ENCODE results near the gene GPC1. TPM values are rescaled to one million over a fixed set of nuclear protein-coding genes. Genes with fewer than 3 reads are reported as not detected.

Gene GPC1
- total and polyA plus RNA-seq, 10 of the 15 experiments (the other 5 are each of a cell fraction or from before 2014, with no cell fraction given): 0.06 to 0.77 (median 0.23) TPM; not detected in 3

DNA sequence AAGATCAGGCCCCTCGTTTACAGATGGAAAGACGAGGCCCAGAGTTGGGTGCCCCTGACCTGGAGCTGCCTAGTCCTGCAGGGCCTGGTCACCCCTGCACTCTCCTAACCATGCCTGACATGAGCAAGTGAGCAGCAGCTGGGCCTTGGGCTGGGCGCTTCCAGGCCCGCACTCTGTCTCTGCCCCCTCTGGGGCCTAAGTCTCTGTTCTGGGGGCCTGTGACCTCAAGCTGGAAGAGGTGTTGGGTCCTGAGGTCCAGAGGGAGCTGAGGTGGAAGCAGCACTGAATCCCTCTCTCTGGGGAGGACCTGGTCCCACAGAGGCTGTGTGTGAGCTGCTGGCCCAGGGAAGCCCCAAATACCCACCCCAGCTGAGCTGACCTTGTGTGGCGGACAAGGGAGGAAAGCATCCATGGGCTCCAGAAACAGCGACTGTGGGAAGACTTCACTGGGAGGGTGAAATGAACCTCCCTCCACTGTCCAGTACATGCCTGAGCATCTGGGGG lies 46.1 kb upstream of the GPC1 start:
- Histone ChIP-seq H3K4me2 (ENCODE audit: control insufficient read depth, insufficient read depth) (no peak overlapping the region), H3K27ac (ENCODE audit: control insufficient read depth, insufficient read depth) (no peak overlapping the region), H3K9me3 (replicated peaks; ENCODE audit: control insufficient read depth, insufficient read depth, low read length) (no peaks in the 10 kb centered on the region), H3K4me1 (ENCODE audit: control insufficient read depth, insufficient read depth, low read length) (no peaks in the 10 kb centered on the region), H3K36me3 (ENCODE audit: control insufficient read depth in 2 of 2, insufficient read depth in 2 of 2, low read length in 1 of 2) (no peaks in the 10 kb centered on the region), H3K79me2 (ENCODE audit: control insufficient read depth, insufficient read depth, low read length) (no peaks in the 10 kb centered on the region), H2AFZ (ENCODE audit: control insufficient read depth, low read depth, low read length) (no peak overlapping the region), H4K20me1 (ENCODE audit: control insufficient read depth, insufficient read depth) (no peaks in the 10 kb centered on the region), H3K27me3 (replicated peaks in 1 of 2; ENCODE audit: control insufficient read depth in 2 of 2, insufficient read depth in 2 of 2, low read length in 1 of 2) (no peaks in the 10 kb centered on the region), H3K4me3 (no peak overlapping the region), H3K9ac (ENCODE audit: control insufficient read depth, insufficient read depth, low read length) (no peak overlapping the region)
- ATAC-seq (no peak), FAIRE-seq (no peak), DNase-seq (ENCODE audit: low read depth, low spot score) (no peak)
- CTCF ChIA-PET: no interaction called here
- TF ChIP-seq PML (IDR thresholded peaks at IDR 0.05; ENCODE audit: low read length): no peak
- TF ChIP-seq, protein P1, sequence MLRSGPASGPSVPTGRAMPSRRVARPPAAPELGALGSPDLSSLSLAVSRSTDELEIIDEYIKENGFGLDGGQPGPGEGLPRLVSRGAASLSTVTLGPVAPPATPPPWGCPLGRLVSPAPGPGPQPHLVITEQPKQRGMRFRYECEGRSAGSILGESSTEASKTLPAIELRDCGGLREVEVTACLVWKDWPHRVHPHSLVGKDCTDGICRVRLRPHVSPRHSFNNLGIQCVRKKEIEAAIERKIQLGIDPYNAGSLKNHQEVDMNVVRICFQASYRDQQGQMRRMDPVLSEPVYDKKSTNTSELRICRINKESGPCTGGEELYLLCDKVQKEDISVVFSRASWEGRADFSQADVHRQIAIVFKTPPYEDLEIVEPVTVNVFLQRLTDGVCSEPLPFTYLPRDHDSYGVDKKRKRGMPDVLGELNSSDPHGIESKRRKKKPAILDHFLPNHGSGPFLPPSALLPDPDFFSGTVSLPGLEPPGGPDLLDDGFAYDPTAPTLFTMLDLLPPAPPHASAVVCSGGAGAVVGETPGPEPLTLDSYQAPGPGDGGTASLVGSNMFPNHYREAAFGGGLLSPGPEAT (IDR thresholded peaks at IDR 0.05; ENCODE audit: low read depth): no peak
- in situ Hi-C loops (cut with MboI) (no loop called here), intact Hi-C loops (cut with micrococcal nuclease; ENCODE audit: unreplicated experiment) (no loop called here)
- SMC1A ChIA-PET (ENCODE audit: uncharacterized antibody, unreplicated experiment): no interaction called here
- POLR2A ChIA-PET: no interaction called here
- RAD21 ChIA-PET (ENCODE audit: unreplicated experiment): no interaction called here
- BruUV-seq (replicated peaks): no TSS peak
- 15% methylated on average over 6 of the region's 6 CpGs for WGBS (ENCODE audit: insufficient coverage, insufficient replicate concordance, low lambda C conversion rate, missing lambda C conversion rate)

DNA sequence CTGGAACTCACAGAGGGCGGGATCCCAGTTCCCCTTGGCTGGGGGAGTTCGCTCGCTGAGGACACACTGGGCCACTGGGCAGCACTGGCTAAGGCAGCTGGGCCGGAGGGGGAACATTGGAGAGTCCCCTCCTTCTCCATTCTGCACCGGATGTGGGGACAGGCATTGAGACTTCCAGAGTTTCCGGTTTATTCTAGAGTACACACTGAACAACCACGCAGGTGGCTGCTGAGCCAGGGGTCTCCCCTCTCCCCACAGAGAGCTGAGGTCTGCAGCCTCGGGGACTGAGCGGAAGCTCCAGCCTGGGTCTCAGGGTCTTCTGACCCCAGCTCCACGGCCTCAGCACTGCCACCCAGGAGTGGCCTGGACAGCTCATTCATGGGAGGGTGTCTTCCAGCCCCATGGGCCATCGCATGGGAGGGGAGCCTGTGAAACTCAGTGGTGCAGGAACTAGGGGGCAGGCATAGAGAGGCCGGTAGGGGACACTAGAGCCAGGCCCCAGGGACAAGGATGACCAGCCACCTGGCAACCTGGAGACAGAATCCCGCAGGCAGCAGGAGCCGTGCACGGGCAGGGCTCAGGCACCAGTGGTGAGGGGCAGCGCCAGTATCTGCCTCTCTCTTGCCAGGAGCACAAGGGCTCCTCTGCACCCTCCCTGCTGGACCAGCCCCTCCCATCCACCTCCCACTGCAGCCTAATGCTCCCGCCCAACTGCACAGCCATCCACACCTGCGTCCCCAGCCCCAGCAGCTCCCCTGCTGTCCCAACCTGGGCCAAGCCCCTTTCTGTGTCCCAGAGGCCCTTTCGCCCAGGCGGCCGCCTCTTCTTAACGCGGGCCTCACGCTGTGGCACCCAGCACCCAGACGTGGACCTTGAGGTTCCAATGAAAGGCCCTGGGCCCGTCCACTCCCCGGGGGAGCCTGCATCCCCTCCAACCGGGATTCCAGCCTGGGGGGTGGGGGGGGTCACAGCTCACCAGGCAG lies 45.1 kb upstream of the GPC1 start:
- WGBS (ENCODE audit: insufficient coverage, insufficient replicate concordance, low lambda C conversion rate, missing lambda C conversion rate): 43% methylated on average over 28 of the region's 28 CpGs
- no peak overlapping the region for H2AFZ ChIP-seq (ENCODE audit: control insufficient read depth, low read depth, low read length)
- H3K9ac ChIP-seq (ENCODE audit: control insufficient read depth, insufficient read depth, low read length): no peak overlapping the region
- no peaks in the 10 kb centered on the region for H4K20me1 ChIP-seq (ENCODE audit: control insufficient read depth, insufficient read depth)
- BruUV-seq (replicated peaks): no TSS peak
- no peaks in the 10 kb centered on the region for H3K9me3 ChIP-seq (replicated peaks; ENCODE audit: control insufficient read depth, insufficient read depth, low read length)
- CTCF ChIA-PET: no interaction called here
- in situ Hi-C loops (cut with MboI): no loop called here
- H3K4me3 ChIP-seq: no peak overlapping the region
- H3K27me3 ChIP-seq (replicated peaks in 1 of 2; ENCODE audit: control insufficient read depth in 2 of 2, insufficient read depth in 2 of 2, low read length in 1 of 2): no peaks in the 10 kb centered on the region; a peak in 1 of 4 replicates
- FAIRE-seq (no peak), DNase-seq (ENCODE audit: low read depth, low spot score) (no peak), ATAC-seq (no peak)
- SMC1A ChIA-PET (ENCODE audit: uncharacterized antibody, unreplicated experiment): no interaction called here
- H3K79me2 ChIP-seq (ENCODE audit: control insufficient read depth, insufficient read depth, low read length): no peaks in the 10 kb centered on the region
- intact Hi-C loops (cut with micrococcal nuclease; ENCODE audit: unreplicated experiment): no loop called here
- H3K4me1 ChIP-seq (ENCODE audit: control insufficient read depth, insufficient read depth, low read length): no peaks in the 10 kb centered on the region
- RAD21 ChIA-PET (ENCODE audit: unreplicated experiment): no interaction called here
- no peak overlapping the region for H3K27ac ChIP-seq (ENCODE audit: control insufficient read depth, insufficient read depth)
- TF ChIP-seq MEF2A (IDR thresholded peaks at IDR 0.05; ENCODE audit: insufficient read depth, low read depth, low read length) (no peak), EZH2 (IDR thresholded peaks at IDR 0.05; ENCODE audit: borderline replicate concordance, control insufficient read depth, low read depth, low read length) (no peak), TCF12 (IDR thresholded peaks at IDR 0.05; ENCODE audit: low read depth, low read length) (no peak), PAX5 (IDR thresholded peaks at IDR 0.05; ENCODE audit: borderline replicate concordance, low read depth, low read length) (no peak), RB1 (IDR thresholded peaks at IDR 0.05; ENCODE audit: borderline replicate concordance) (no peak), BCL11A (IDR thresholded peaks at IDR 0.05; ENCODE audit: low read depth, low read length) (no peak), ZBED1 (IDR thresholded peaks at IDR 0.05; ENCODE audit: borderline replicate concordance) (no peak)
- POLR2A ChIA-PET: no interaction called here
- H3K4me2 ChIP-seq (ENCODE audit: control insufficient read depth, insufficient read depth): no peak overlapping the region
- no peaks in the 10 kb centered on the region for H3K36me3 ChIP-seq (ENCODE audit: control insufficient read depth in 2 of 2, insufficient read depth in 2 of 2, low read length in 1 of 2)
